Ovary (tissue), 9 donors: Measurements from ENCODE around the gene SCTR. TPM values are rescaled to one million over a fixed set of nuclear protein-coding genes. Genes with fewer than 3 reads are reported as not detected.

Experiments
- DNase-seq, 5 donors: peaks; one replicate each; pipeline ENCODE4 v3.0.0-alpha.2; 2019 to 2020
- H3K27ac ChIP-seq, 2 donors: fragments of 200-600 bp; one replicate each; pipeline versions ENCODE4 v1.5.1 to v1.8.0; 2019 to 2022
- H3K27me3 ChIP-seq: fragments of 200-600 bp; one replicate; pipeline ENCODE4 v1.8.0; 2022
- H3K36me3 ChIP-seq: fragments of 200-600 bp; sonication (generic); one replicate; pipeline ENCODE4 v1.5.1; 2019
- H3K4me1 ChIP-seq: one replicate; pipeline ENCODE4 v1.8.1; 2013; ENCODE audit warnings: mild to moderate bottlenecking, moderate library complexity; ENCODE audit not compliant: insufficient read depth
- H3K4me3 ChIP-seq: fragments of 200-600 bp; sonication (generic); one replicate; pipeline ENCODE4 v1.5.1; 2017
- H3K9me3 ChIP-seq, 2 donors: fragments of 200-600 bp in 1 of 2; sonication (generic) in 1 of 2; one replicate each; pipeline versions ENCODE4 v1.5.1 to v1.8.1; 2013 to 2019; ENCODE audit warnings: mild to moderate bottlenecking in 1 of 2, moderate library complexity in 1 of 2
- EP300 ChIP-seq: sonication (generic); formaldehyde crosslinking; IDR thresholded peaks from one replicate; pipeline ENCODE4 v1.6.1; 2017; ENCODE audit warnings: antibody characterized with exemption
- POLR2A ChIP-seq: fragments of 450-650 bp; IDR thresholded peaks from one replicate; pipeline ENCODE4 v1.6.1; 2017; ENCODE audit warnings: antibody characterized with exemption, mild to moderate bottlenecking, moderate library complexity
- WGBS, 3 donors: extraction: QIAGEN DNeasy Blood & Tissue Kit in 1 of 3; methylation state at CpG; one replicate each; pipeline versions ENCODE4 v1.1.5 to v1.1.7; 2013 to 2017; 5-methylcytosine and 5-hydroxymethylcytosine counted together
- intact Hi-C, 4 donors: fragments of 100-400 bp; cut with DNase I; formaldehyde crosslinking; loops; one replicate each; pipeline versions ENCODE4 v1.11.0 to v1.15.1; 2022 to 2023
- polyA plus RNA-seq, 2 donors: library from polyadenylated mRNA; stranded (reverse); fragments of 200-250 nt in 1 of 2; fragments of 350-450 nt in 1 of 2; fragmentation: Illumina TruSeq in 1 of 2; extraction: RNeasy Lipid Tissue Mini Kit (QIAGEN cat#74804) in 1 of 2; gene quantifications; one replicate each; pipeline ENCODE4 v1.2.3, GENCODE V29; 2013 to 2014
- total RNA-seq, 7 donors: library from RNA; depleted of rRNA in 2 of 7; stranded (reverse); fragments of >200 nt in 2 of 7; fragmentation: NEBNext Ultra II Directional in 3 of 7; extraction: Animal tissue kit (Norgen Biotek cat#: 25700) in 3 of 7; gene quantifications; one replicate each; pipeline versions ENCODE4 v1.1.0 to v1.2.4, GENCODE V29; 2016 to 2023
- TF ChIP-seq, protein P1 (sequence below), 3 donors: fragments of 450-650 bp in 2 of 3; fragments of 200-600 bp in 1 of 3; IDR thresholded peaks; one replicate each; pipeline versions ENCODE4 v1.5.1 to v1.8.0; 2016 to 2022; ENCODE audit warnings: antibody characterized with exemption in 3 of 3, mild to moderate bottlenecking in 1 of 3
- donor health status: DM: no; HTN: no; CAD: no; lungs with moderate emphysema.
- donor health status: DM: no; HTN: no; CAD: no.
- donor health status: Bipolar disorder and iron deficiency.
- donor health status: DM: yes; HTN: yes; CAD: no.
- donor health status: DM: no; HTN: no; CAD: no.
- donor health status: DM: yes; HTN: yes; CAD: no.

SCTR gene
- total and polyA plus RNA-seq, 9 donors, result 0.23 to 14.1 (median 0.84) TPM; not detected in 5

DNA sequence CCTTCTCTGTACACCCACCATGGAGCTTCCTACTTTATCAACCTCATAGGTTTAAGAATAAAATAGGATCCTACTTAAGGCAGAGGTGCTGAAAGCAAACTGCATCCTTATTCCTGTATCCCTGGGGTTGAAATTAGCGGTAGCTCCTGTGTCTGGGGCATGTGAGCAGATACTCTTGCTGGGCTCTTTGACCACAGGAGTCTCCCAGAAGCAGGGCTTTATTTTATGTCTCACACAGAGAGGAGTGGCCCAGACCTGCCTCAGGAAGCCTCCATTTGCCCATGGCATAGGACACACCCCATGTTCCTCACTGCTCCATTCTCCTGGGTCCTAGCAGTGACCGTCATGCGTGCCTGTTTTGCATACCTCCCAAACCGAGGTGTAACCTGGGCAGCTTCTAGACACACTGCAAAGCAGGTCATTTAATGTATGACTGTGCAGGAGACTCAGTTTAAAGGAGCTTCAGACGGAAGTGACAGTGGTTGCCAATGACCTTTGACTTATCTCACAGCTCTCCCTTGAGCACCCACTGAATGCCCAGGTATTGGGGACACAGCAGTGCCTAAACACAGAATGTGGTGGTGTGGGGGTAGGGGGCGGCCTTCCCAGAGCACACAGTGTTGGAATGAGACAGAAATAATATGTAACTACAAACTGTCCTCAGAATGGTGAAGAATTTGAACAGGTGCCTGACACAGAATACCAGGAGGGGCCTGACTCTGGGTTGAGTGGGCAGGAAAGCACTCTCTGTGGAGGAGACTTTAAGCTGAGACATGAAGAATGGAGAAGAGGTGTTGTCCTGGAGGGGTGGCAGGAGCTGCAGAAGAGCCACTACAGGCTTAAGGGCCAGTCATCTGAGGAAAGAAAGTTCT lies 89.0 kb downstream of the SCTR start:
- H3K27me3 ChIP-seq, result no peaks in the 10 kb centered on the region
- H3K36me3 ChIP-seq, result no peaks in the 10 kb centered on the region
- WGBS, 3 donors, result 93 to 95% (median 93%) methylated on average over 6 of the region's 6 CpGs
- H3K4me1 ChIP-seq, result peaks cover 6% of the 10 kb centered on the region
- H3K4me3 ChIP-seq, result no peak overlapping the region
- TF ChIP-seq POLR2A, result no peak
- TF ChIP-seq EP300, result no peak
- TF ChIP-seq, protein P1, sequence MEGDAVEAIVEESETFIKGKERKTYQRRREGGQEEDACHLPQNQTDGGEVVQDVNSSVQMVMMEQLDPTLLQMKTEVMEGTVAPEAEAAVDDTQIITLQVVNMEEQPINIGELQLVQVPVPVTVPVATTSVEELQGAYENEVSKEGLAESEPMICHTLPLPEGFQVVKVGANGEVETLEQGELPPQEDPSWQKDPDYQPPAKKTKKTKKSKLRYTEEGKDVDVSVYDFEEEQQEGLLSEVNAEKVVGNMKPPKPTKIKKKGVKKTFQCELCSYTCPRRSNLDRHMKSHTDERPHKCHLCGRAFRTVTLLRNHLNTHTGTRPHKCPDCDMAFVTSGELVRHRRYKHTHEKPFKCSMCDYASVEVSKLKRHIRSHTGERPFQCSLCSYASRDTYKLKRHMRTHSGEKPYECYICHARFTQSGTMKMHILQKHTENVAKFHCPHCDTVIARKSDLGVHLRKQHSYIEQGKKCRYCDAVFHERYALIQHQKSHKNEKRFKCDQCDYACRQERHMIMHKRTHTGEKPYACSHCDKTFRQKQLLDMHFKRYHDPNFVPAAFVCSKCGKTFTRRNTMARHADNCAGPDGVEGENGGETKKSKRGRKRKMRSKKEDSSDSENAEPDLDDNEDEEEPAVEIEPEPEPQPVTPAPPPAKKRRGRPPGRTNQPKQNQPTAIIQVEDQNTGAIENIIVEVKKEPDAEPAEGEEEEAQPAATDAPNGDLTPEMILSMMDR (IDR thresholded peaks at IDR 0.05), result no peak
- DNase-seq, result no peak
- H3K27ac ChIP-seq, result no peak overlapping the region
- no peaks in the 10 kb centered on the region for H3K9me3 ChIP-seq
- intact Hi-C loops, result no loop called here

DNA sequence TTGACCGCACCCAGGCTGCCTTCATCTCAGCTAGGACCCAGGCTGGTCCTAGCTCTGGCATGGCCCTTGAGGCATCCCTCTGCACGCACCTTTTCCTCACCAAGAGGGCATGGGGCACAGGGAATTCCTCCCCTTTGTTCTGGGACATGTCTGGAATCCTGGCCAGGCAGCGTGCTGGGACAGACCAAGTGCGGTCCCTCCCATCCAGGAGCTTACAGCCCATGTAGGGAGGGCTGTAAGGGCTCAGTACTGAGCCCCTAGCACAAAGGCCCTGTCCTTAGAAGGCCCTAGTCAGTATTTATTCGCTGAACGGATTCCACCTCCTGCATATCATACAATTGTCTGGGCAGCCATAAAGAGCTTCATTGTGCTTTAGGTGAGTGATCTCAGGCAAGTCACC lies 89.6 kb downstream of the SCTR start:
- Histone ChIP-seq H3K27me3 (no peaks in the 10 kb centered on the region), H3K27ac (no peak overlapping the region), H3K36me3 (no peaks in the 10 kb centered on the region), H3K4me3 (no peak overlapping the region), H3K9me3 (no peaks in the 10 kb centered on the region), H3K4me1 (peaks cover 7% of the 10 kb centered on the region)
- 81 to 94% (median 91%) methylated on average over 6 of the region's 6 CpGs for WGBS, 3 donors
- TF ChIP-seq EP300 (no peak), POLR2A (no peak)
- TF ChIP-seq, protein P1 (IDR thresholded peaks at IDR 0.05), result no peak
- DNase-seq, result no peak
- intact Hi-C loops, result no loop called here

DNA sequence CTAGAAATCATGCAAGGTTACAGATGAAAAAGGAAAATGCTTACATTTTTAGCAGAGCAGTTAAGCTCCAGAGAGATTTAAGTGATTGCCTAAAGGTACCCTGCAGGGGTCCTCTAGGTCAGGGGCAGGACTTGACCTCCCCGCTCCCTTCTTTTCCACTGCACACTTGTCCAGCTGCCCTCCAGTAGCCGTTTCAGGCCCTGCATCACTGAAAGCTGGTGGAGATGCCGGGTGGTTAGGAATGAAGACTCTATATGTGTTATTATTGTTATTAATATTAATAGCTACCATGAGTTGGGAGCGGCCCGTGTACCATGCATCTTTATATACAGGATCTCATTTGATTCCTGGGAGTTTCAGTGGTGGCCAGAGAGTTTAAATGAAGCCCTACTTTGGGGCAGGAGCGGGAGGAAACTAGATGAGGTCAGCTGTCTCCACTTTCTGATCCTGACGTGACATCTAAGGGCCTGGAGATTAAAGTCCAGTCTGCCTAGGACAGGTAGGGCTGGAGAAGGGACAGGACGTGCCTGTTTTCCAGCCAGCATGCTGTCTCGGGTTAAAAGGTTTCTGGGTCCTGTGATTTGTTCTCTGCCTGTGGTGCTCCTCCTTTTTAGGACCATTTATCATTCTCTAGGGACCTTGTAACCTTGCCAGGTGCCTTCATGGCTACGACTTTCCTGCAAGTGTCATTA lies 90.5 kb downstream of the SCTR start:
- Histone ChIP-seq H3K4me1 (peaks cover 12% of the 10 kb centered on the region), H3K4me3 (no peak overlapping the region), H3K36me3 (no peaks in the 10 kb centered on the region), H3K9me3 (no peaks in the 10 kb centered on the region), H3K27ac (no peak overlapping the region), H3K27me3 (no peaks in the 10 kb centered on the region)
- TF ChIP-seq EP300 (no peak), POLR2A (no peak)
- TF ChIP-seq, protein P1 (IDR thresholded peaks at IDR 0.05), result no peak
- no peak for DNase-seq
- 87 to 90% (median 88%) methylated on average over 10 of the region's 10 CpGs for WGBS, 3 donors
- intact Hi-C loops, result no loop called here

DNA sequence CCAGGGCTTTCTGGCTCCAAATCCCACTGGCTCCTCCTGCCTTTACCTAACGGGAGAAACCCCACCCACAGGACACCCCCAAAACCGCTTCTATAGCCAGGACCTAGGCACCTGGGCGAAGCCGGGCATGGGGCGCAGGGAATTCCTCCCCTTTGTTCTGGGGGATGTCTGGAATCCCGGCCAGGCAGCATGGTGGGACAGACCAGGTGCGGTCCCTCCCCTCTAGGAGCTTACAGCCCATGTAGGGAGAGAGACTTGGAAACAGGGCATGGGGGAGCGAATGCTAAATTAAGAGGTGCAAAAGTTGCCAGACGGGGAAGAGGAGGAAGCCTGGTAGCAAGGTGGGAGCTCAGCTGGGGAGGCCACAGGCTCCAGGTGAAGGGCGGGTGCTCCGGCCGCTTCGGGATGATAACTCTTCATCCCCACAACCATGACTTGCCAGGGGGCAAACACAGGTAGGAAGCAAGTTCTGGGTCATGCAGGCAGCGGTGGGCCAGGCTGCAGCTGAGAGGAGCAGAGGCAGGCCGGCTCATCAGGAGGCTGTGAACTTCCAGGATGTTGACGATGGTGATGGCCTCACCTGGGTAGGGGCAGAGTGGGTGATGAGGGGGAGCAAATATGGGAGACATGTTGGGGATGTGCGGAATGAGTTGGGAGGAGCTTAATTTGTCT lies 91.3 kb downstream of the SCTR start:
- peak overlapping the region; percentile 58 for H3K4me3 ChIP-seq
- no peaks in the 10 kb centered on the region for H3K36me3 ChIP-seq
- peaks cover 14% of the 10 kb centered on the region for H3K4me1 ChIP-seq
- 94 to 96% (median 96%) methylated on average over 17 of the region's 17 CpGs for WGBS, 3 donors
- H3K27ac ChIP-seq, result peak overlapping the region; percentile 1 to 50
- TF ChIP-seq POLR2A (no peak), EP300 (no peak)
- TF ChIP-seq, protein P1 (IDR thresholded peaks at IDR 0.05), result no peak
- intact Hi-C loops, result no loop called here
- no peaks in the 10 kb centered on the region for H3K27me3 ChIP-seq
- H3K9me3 ChIP-seq, result no peaks in the 10 kb centered on the region
- DNase-seq, result peak in 1 of 5 donors; percentile 39
